ENCODE measurements around the gene C1orf52.
A peak's percentile ranks its signal among the peaks of the same experiment; 100 is the strongest.

C1orf52 gene

GRCh38 chr1:85245891-85246290 is 13.6 kb downstream of the C1orf52 start:
- Histone ChIP-seq H3K9me3 (ENCODE audit: low read depth, low read length) (no peaks in the 10 kb centered on the region), H3K27ac (peak overlapping the region; percentile 99; the same call in 1 of the 2 replicates), H3K36me3 (ENCODE audit: insufficient read depth, low read length) (peaks cover 10% of the 10 kb centered on the region), H3K4me3 (peak overlapping the region; percentile 3; the same call in 1 of the 2 replicates), H3K9ac (ENCODE audit: insufficient read length) (no peak overlapping the region)
- no peak for DNase-seq (ENCODE audit: low read depth, low spot score)
- no peak for TF ChIP-seq FOXP2 (optimal IDR thresholded peaks at IDR 0.05; ENCODE audit: control extremely low read depth, extremely low read length, insufficient read depth)
- TF ChIP-seq EZH2 (IDR thresholded peaks at IDR 0.05), result no peak
- TF ChIP-seq POLR2AphosphoS5 (IDR thresholded peaks at IDR 0.05; ENCODE audit: borderline replicate concordance, low read depth, low read length), result no peak

GRCh38 chr1:85245456-85245855 is 14.0 kb downstream of the C1orf52 start:
- Histone ChIP-seq H3K9ac (ENCODE audit: insufficient read length) (no peak overlapping the region), H3K9me3 (ENCODE audit: low read depth, low read length) (no peaks in the 10 kb centered on the region), H3K36me3 (ENCODE audit: insufficient read depth, low read length) (peaks cover 6% of the 10 kb centered on the region), H3K27ac (peak overlapping the region; percentile 99), H3K4me3 (peak overlapping the region; percentile 75)
- DNase-seq (ENCODE audit: low read depth, low spot score), result no peak
- no peak for TF ChIP-seq EZH2 (IDR thresholded peaks at IDR 0.05)
- TF ChIP-seq POLR2AphosphoS5 (IDR thresholded peaks at IDR 0.05; ENCODE audit: borderline replicate concordance, low read depth, low read length), result no peak

GRCh38 chr1:85244271-85245061 is 15.0 kb downstream of the C1orf52 start:
- DNase-seq (ENCODE audit: low read depth, low spot score), result peak; percentile 88
- Histone ChIP-seq H3K9ac (ENCODE audit: insufficient read length) (peak overlapping the region; percentile 61), H3K36me3 (ENCODE audit: insufficient read depth, low read length) (no peaks in the 10 kb centered on the region), H3K4me3 (peak overlapping the region; percentile 75), H3K9me3 (ENCODE audit: low read depth, low read length) (no peaks in the 10 kb centered on the region), H3K27ac (peak overlapping the region; percentile 99)
- TF ChIP-seq POLR2AphosphoS5 (IDR thresholded peaks at IDR 0.05; ENCODE audit: borderline replicate concordance, low read depth, low read length) (no peak; the same call in 1 of the 2 replicates), EZH2 (IDR thresholded peaks at IDR 0.05) (no peak), FOXP2 (optimal IDR thresholded peaks at IDR 0.05; ENCODE audit: control extremely low read depth, extremely low read length, insufficient read depth) (no peak)

GRCh38 chr1:85243372-85243771 is 16.1 kb downstream of the C1orf52 start:
- DNase-seq (ENCODE audit: low read depth, low spot score), result no peak
- H3K27ac ChIP-seq, result peak overlapping the region; percentile 99
- no peaks in the 10 kb centered on the region for H3K36me3 ChIP-seq (ENCODE audit: insufficient read depth, low read length)
- H3K4me3 ChIP-seq, result peak overlapping the region; percentile 75
- TF ChIP-seq EZH2 (IDR thresholded peaks at IDR 0.05) (no peak), FOXP2 (optimal IDR thresholded peaks at IDR 0.05; ENCODE audit: control extremely low read depth, extremely low read length, insufficient read depth) (no peak), POLR2AphosphoS5 (IDR thresholded peaks at IDR 0.05; ENCODE audit: borderline replicate concordance, low read depth, low read length) (no peak)
- no peaks in the 10 kb centered on the region for H3K9me3 ChIP-seq (ENCODE audit: low read depth, low read length)
- H3K9ac ChIP-seq (ENCODE audit: insufficient read length), result peak overlapping the region; percentile 61

DNA sequence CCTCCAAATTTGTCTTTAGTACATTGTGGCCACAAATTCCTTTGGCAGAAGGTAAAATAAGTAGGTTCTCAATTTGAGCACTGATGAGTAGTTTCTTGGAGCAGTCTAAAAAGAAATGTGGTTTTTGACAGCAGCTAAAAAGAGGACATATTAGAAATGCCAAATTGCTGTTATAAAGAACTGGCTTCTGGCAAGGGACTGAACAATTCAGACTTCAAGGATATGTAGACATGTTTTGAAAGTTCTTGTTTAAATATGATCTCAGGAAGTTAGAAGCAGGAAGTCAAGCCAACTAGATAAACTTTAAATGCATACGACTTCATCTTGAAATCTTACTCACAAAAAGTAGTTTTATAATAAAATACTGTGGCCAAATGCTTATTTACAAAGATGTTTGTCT is 18.8 kb downstream of the C1orf52 start:
- peak overlapping the region; percentile 5; the same call in 1 of the 2 replicates for H3K4me3 ChIP-seq
- peak overlapping the region; percentile 88 for H3K27ac ChIP-seq
- TF ChIP-seq EZH2 (IDR thresholded peaks at IDR 0.05) (no peak), POLR2AphosphoS5 (IDR thresholded peaks at IDR 0.05; ENCODE audit: borderline replicate concordance, low read depth, low read length) (no peak), FOXP2 (optimal IDR thresholded peaks at IDR 0.05; ENCODE audit: control extremely low read depth, extremely low read length, insufficient read depth) (no peak)
- peak overlapping the region; percentile 14 for H3K9ac ChIP-seq (ENCODE audit: insufficient read length)
- no peaks in the 10 kb centered on the region for H3K9me3 ChIP-seq (ENCODE audit: low read depth, low read length)
- no peaks in the 10 kb centered on the region for H3K36me3 ChIP-seq (ENCODE audit: insufficient read depth, low read length)
- no peak for DNase-seq (ENCODE audit: low read depth, low spot score)

DNA sequence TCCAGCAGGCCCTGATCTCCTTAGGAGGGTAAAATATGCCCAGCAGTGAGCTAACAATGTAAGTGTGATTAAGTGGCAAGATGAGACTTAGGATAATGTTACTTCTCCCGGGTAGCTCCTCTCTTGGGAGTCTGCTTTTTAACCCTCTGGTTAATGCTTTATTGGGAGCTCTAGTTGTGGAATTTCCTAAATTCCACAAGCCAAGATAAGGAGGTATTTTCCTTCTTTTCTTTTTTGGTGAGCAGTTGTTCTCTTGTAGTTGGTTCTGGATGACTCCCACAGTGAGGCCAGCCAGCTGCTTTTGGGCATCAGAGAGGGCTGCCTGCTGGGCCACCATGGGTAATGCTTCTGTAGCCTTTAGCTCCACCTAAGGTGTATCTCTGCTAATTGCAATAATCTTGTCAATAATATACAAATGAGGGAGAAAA is 19.3 kb downstream of the C1orf52 start:
- TF ChIP-seq EZH2 (IDR thresholded peaks at IDR 0.05) (no peak), POLR2AphosphoS5 (IDR thresholded peaks at IDR 0.05; ENCODE audit: borderline replicate concordance, low read depth, low read length) (no peak), FOXP2 (optimal IDR thresholded peaks at IDR 0.05; ENCODE audit: control extremely low read depth, extremely low read length, insufficient read depth) (no peak)
- Histone ChIP-seq H3K27ac (peak overlapping the region; percentile 88), H3K4me3 (peak overlapping the region; percentile 2; the same call in 1 of the 2 replicates), H3K36me3 (ENCODE audit: insufficient read depth, low read length) (no peaks in the 10 kb centered on the region), H3K9ac (ENCODE audit: insufficient read length) (no peak overlapping the region), H3K9me3 (ENCODE audit: low read depth, low read length) (no peaks in the 10 kb centered on the region)
- no peak for DNase-seq (ENCODE audit: low read depth, low spot score)

GRCh38 chr1:85237613-85238012 is 21.8 kb downstream of the C1orf52 start:
- Histone ChIP-seq H3K27ac (no peak overlapping the region), H3K36me3 (ENCODE audit: insufficient read depth, low read length) (no peaks in the 10 kb centered on the region)

GRCh38 chr1:85230305-85230977 is 29.0 kb downstream of the C1orf52 start:
- Histone ChIP-seq H3K9me3 (ENCODE audit: low read depth, low read length) (no peaks in the 10 kb centered on the region), H3K36me3 (ENCODE audit: insufficient read depth, low read length) (no peaks in the 10 kb centered on the region), H3K4me3 (no peak overlapping the region), H3K9ac (ENCODE audit: insufficient read length) (no peak overlapping the region), H3K27ac (no peak overlapping the region)
- no peak for DNase-seq (ENCODE audit: low read depth, low spot score)
- TF ChIP-seq FOXP2 (optimal IDR thresholded peaks at IDR 0.05; ENCODE audit: control extremely low read depth, extremely low read length, insufficient read depth) (no peak), EZH2 (IDR thresholded peaks at IDR 0.05) (no peak), POLR2AphosphoS5 (IDR thresholded peaks at IDR 0.05; ENCODE audit: borderline replicate concordance, low read depth, low read length) (no peak)

More at GRCh38 chr1:85237613-85238012, 21.8 kb downstream of the C1orf52 start:
- no peak for DNase-seq (ENCODE audit: low read depth, low spot score)
- no peaks in the 10 kb centered on the region for H3K9me3 ChIP-seq (ENCODE audit: low read depth, low read length)
- H3K9ac ChIP-seq (ENCODE audit: insufficient read length), result no peak overlapping the region
- H3K4me3 ChIP-seq, result no peak overlapping the region
- TF ChIP-seq FOXP2 (optimal IDR thresholded peaks at IDR 0.05; ENCODE audit: control extremely low read depth, extremely low read length, insufficient read depth) (no peak), POLR2AphosphoS5 (IDR thresholded peaks at IDR 0.05; ENCODE audit: borderline replicate concordance, low read depth, low read length) (no peak), EZH2 (IDR thresholded peaks at IDR 0.05) (no peak)
